SK-N-SH treated with all-trans-retinoic acid at 6 μM for 48 hours (cell line): ENCODE results near the gene TRIM24.

ENCODE experiments used
- RARB ChIP-seq: fragments of 250-450 bp; sonication (Bioruptor Pico); IDR thresholded peaks from 2 replicates; pipeline ENCODE4 v1.8.0; 2021; ENCODE audit warnings: mild to moderate bottlenecking, moderate library complexity
- ZC3H10 ChIP-seq: fragments of 250-450 bp; sonication (Bioruptor Pico); IDR thresholded peaks from 2 replicates; pipeline ENCODE4 v1.5.1; 2021; ENCODE audit warnings: mild to moderate bottlenecking, moderate library complexity

DNA sequence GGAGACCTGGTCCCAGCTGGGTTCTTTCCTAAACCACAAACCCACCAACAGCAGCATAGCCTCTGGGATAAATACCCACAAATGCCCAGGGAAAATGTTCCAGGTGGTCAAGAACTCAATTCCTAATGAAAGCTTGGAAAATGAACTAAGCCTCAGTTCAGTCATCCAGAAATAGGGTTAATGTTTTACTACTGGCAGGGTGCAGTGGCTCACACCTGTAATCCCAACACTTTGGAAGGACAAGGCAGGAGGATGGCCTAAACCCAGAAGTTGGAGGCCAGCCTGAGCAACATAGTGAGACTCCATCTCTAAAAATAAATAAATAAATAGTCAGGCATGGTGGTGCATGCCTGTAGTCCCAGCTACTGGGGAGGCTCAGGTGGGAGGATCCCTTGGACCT is 158.9 kb downstream of the TRIM24 start:
- TF ChIP-seq RARB (CRISPR knock-in tag) (no peak), ZC3H10 (CRISPR knock-in tag) (no peak)
